Calu3 (cell line): ENCODE data around the gene PSD4. TPM values are rescaled to one million over a fixed set of nuclear protein-coding genes. Genes with fewer than 3 reads are reported as not detected.

Source experiments
- total RNA-seq: library from RNA; stranded (reverse); gene quantifications from 2 replicates; pipeline ENCODE4 v1.2.3, GENCODE V29; 2022

PSD4 gene
- total RNA-seq, 1 experiment from 2014 or later: 58.7 TPM

Other genes starting within 250 kb of the PSD4 start
- 0.38 TPM in 1 of 2 replicates, not detected in the other for gene IL36G, start 196.0 kb upstream of the PSD4 start, total RNA-seq
- not detected in 2 replicates for gene IL36A, start 168.5 kb upstream of the PSD4 start, total RNA-seq
- not detected in 2 replicates for gene IL36B, start 121.1 kb upstream of the PSD4 start, total RNA-seq
- gene IL36RN, start 114.8 kb upstream of the PSD4 start, total RNA-seq: 0.12 and 0.22 TPM in 2 replicates
- not detected in 2 replicates for gene IL1F10, start 106.0 kb upstream of the PSD4 start, total RNA-seq
- 19.4 and 55.8 TPM in 2 replicates for gene IL1RN, start 46.4 kb upstream of the PSD4 start, total RNA-seq
- 12.2 and 14.5 TPM in 2 replicates for gene PAX8, start 105.0 kb downstream of the PSD4 start, total RNA-seq